ENCODE data around the gene TLK1.

GRCh38 chr2:170953941-170954340, 206.8 kb downstream of the TLK1 start:
- TF ChIP-seq CTCF (conservative IDR thresholded peaks at IDR 0.05): no peak
- TF ChIP-seq EZH2 (IDR thresholded peaks at IDR 0.05; ENCODE audit: low read depth): no peak

Data from PC-9 (cell line).